Astrocyte of the spinal cord (primary cell): Measurements from ENCODE around the gene ALG11.

ENCODE experiments used
- DNase-seq: peaks from one replicate; pipeline ENCODE4 v3.0.0; 2011; ENCODE audit warnings: low read depth, low spot score
- H3K4me3 ChIP-seq: 2 replicates; pipeline ENCODE4 v1.5.1; 2011; ENCODE audit warnings: low read depth, mild to moderate bottlenecking, low read length, moderate library complexity
- CTCF ChIP-seq: IDR thresholded peaks from 2 replicates; pipeline ENCODE4 v1.5.1; 2012; ENCODE audit warnings: low read depth, mild to moderate bottlenecking, low read length, inconsistent platforms
- in situ Hi-C: cut with HindIII; loops from 2 replicates; pipeline ENCODE4 v1.10.0; 2017; ENCODE audit warnings: low sequenced_read_pairs

The ALG11 gene

GRCh38 chr13:52016296-52016695 is 4.1 kb downstream of the ALG11 start:
- in situ Hi-C loops, result no loop called here
- no peak for DNase-seq
- no peak for TF ChIP-seq CTCF
- H3K4me3 ChIP-seq, result no peak overlapping the region

GRCh38 chr13:52020191-52020590 is 8.0 kb downstream of the ALG11 start:
- H3K4me3 ChIP-seq, result no peak overlapping the region
- no peak for DNase-seq
- in situ Hi-C loops, result no loop called here
- no peak for TF ChIP-seq CTCF

- in situ Hi-C loops, result no loop called here
- TF ChIP-seq CTCF, result no peak
- no peak overlapping the region for H3K4me3 ChIP-seq
- DNase-seq, result no peak
These were observed 10.2 kb downstream of the ALG11 start for GRCh38 chr13:52022356-52022755.

- H3K4me3 ChIP-seq, result no peak within 1 kb of the TSS
- DNase-seq, result no peak
- in situ Hi-C loops, result no loop called here
- no peak for TF ChIP-seq CTCF
These were observed 12.3 kb downstream of the ALG11 start, which contains the start of gene UTP14C for GRCh38 chr13:52024481-52024880. Gene UTP14C, plus strand, starts transcription at chr13:52024691. Its CDS starts 4,114 bp downstream, at chr13:52028805.

GRCh38 chr13:52025475-52026245 is 13.5 kb downstream of the ALG11 start:
- DNase-seq, result no peak
- no peak overlapping the region for H3K4me3 ChIP-seq
- no peak for TF ChIP-seq CTCF
- in situ Hi-C loops, result no loop called here

- no peak for DNase-seq
- no peak for TF ChIP-seq CTCF
- in situ Hi-C loops, result no loop called here
- no peak overlapping the region for H3K4me3 ChIP-seq
These were observed 14.0 kb downstream of the ALG11 start for GRCh38 chr13:52026246-52026626.
